ENCODE data around the gene UPP1.
"Not testable (repeated sequence)": the region's sequence is repeated elsewhere in the genome, so short reads cannot be mapped to it uniquely, and the experiment has no call there.

UPP1 gene

GRCh38 chr7:48089046-48090003 is at the start of gene UPP1:
Gene UPP1 (plus strand): TSS chr7:48089265. CDS start chr7:48094784, 5,519 bp downstream.
- DNase-seq: peak; percentile 90

- no peak for DNase-seq
Measured at GRCh38 chr7:48040944-48041652, 48.0 kb upstream of the UPP1 start.

- peak; percentile 6 for DNase-seq
Measured at GRCh38 chr7:48041653-48041970, 47.5 kb upstream of the UPP1 start.

GRCh38 chr7:48042216-48042615 is 46.8 kb upstream of the UPP1 start:
- no peak for DNase-seq

GRCh38 chr7:48042636-48043035 is 46.4 kb upstream of the UPP1 start:
- no peak for DNase-seq

GRCh38 chr7:48045195-48045765 is 43.8 kb upstream of the UPP1 start:
- no peak for DNase-seq

- no peak for DNase-seq
Measured at GRCh38 chr7:48046458-48046857, 42.6 kb upstream of the UPP1 start.

GRCh38 chr7:48048113-48048512 is 41.0 kb upstream of the UPP1 start:
- no peak for DNase-seq

GRCh38 chr7:48049850-48050249 is 39.2 kb upstream of the UPP1 start:
- DNase-seq: no peak

GRCh38 chr7:48052748-48053147 is 36.3 kb upstream of the UPP1 start:
- no peak for DNase-seq

- DNase-seq: no peak
Measured at GRCh38 chr7:48053736-48054135, 35.3 kb upstream of the UPP1 start.

GRCh38 chr7:48058990-48059389 is 30.1 kb upstream of the UPP1 start:
- DNase-seq: no peak

GRCh38 chr7:48059706-48060105 is 29.4 kb upstream of the UPP1 start:
- DNase-seq: no peak

- DNase-seq: no peak
Measured at GRCh38 chr7:48063985-48064384, 25.1 kb upstream of the UPP1 start.

- DNase-seq: no peak
Measured at GRCh38 chr7:48067475-48067874, 21.6 kb upstream of the UPP1 start.

- DNase-seq: no peak
Measured at GRCh38 chr7:48074204-48074654, 14.8 kb upstream of the UPP1 start.

- no peak for DNase-seq
Measured at GRCh38 chr7:48077423-48077822, 11.6 kb upstream of the UPP1 start.

- DNase-seq: no peak
Measured at GRCh38 chr7:48078470-48078869, 10.6 kb upstream of the UPP1 start.

GRCh38 chr7:48082378-48082777 is 6.7 kb upstream of the UPP1 start:
- DNase-seq: not testable (repeated sequence)

GRCh38 chr7:48083114-48083830 is 5.8 kb upstream of the UPP1 start:
- peak; percentile 49 for DNase-seq

GRCh38 chr7:48084727-48085432 is 4.2 kb upstream of the UPP1 start:
- DNase-seq: peak; percentile 94

GRCh38 chr7:48085433-48085791 is 3.7 kb upstream of the UPP1 start:
- no peak for DNase-seq

- DNase-seq: no peak
Measured at GRCh38 chr7:48085942-48086341, 3.1 kb upstream of the UPP1 start.

All from activated CD4-positive, alpha-beta T cell treated with anti-CD3 and anti-CD28 coated beads, Interleukin-2, amount 50 U/mL, for 16 hours (primary cell).